HepG2 (cell line): ENCODE data around the gene DNM3. TPM values are rescaled to one million over a fixed set of nuclear protein-coding genes. Genes with fewer than 3 reads are reported as not detected.

ENCODE experiments used
- ATAC-seq: fragments of 200-7000 bp; cut with Tn5 transposase; 3 replicates; pipeline ENCODE4 v1.9.1; 2020; ENCODE audit warnings: mild to moderate bottlenecking, moderate library complexity
- BruUV-seq: library from RNA; stranded (reverse); fragments of 400-500 nt; replicated peaks from 2 replicates; lab custom pipeline; 2021; lab: Mats Ljungman, UMichigan
- CTCF ChIA-PET: fragments of 300-600 bp; formaldehyde crosslinking; extraction: SDS; loops from one replicate; lab custom pipeline; 2021; ENCODE audit warnings: low total read pairs, inconsistent platforms, low intra/inter-chr PET ratio; lab: Yijun Ruan, JAX
- POLR2A ChIA-PET: fragments of 350-600 bp; sonication (Branson Sonifier 250); formaldehyde crosslinking; loops from one replicate; lab custom pipeline; 2020; ENCODE audit warnings: antibody characterized with exemption, inconsistent platforms; lab: Yijun Ruan, JAX
- DNase-seq: peaks from one replicate; pipeline ENCODE4 v3.0.0-alpha.2; 2015; ENCODE audit warnings: low spot score
- FAIRE-seq: peaks from 3 replicates; lab custom pipeline; 2011; peaks lifted over from hg19 to GRCh38; lab: Jason Lieb, UNC
- H2AFZ ChIP-seq: one replicate; pipeline ENCODE4 v1.6.1; 2011; ENCODE audit warnings: low read length, inconsistent platforms
- H3K27ac ChIP-seq: fragments of 300-600 bp; 3 replicates; pipeline ENCODE4 v1.8.0; 2011; ENCODE audit warnings: mixed run types, mild to moderate bottlenecking, mixed read lengths, low read length, inconsistent platforms; ENCODE audit not compliant: insufficient read depth; ENCODE audit errors: extremely low read length
- H3K27me3 ChIP-seq, 2 experiments: fragments of 200-600 bp in 1 of 2; 2 replicates in 1 of 2; 3 replicates in 1 of 2; pipeline versions ENCODE4 v1.6.0 to v1.8.0; 2011; ENCODE audit warnings: low read length in 2 of 2, mild to moderate bottlenecking in 2 of 2, moderate library complexity in 2 of 2, inconsistent platforms in 1 of 2; ENCODE audit not compliant: insufficient read depth in 2 of 2, control insufficient read depth in 1 of 2
- H3K36me3 ChIP-seq, 2 experiments: fragments of 200-600 bp in 1 of 2; replicated peaks in 1 of 2; 2 replicates in 1 of 2; 3 replicates in 1 of 2; pipeline versions ENCODE4 v1.5.1 to v1.8.0; 2011; ENCODE audit warnings: low read length in 2 of 2, inconsistent platforms in 1 of 2; ENCODE audit not compliant: insufficient read depth in 2 of 2, control insufficient read depth in 1 of 2
- H3K4me1 ChIP-seq: 2 replicates; pipeline ENCODE4 v1.5.1; 2012; ENCODE audit warnings: low read length, inconsistent platforms; ENCODE audit not compliant: insufficient read depth
- H3K4me2 ChIP-seq: 2 replicates; pipeline ENCODE4 v1.6.0; 2011; ENCODE audit warnings: low read depth, low read length, inconsistent platforms
- H3K4me3 ChIP-seq, 3 experiments: fragments of 200-600 bp in 1 of 3; sonication (generic), shearing (Covaris generic) in 1 of 3; replicated peaks in 1 of 3; 2 replicates each; pipeline ENCODE4 v1.5.1; 2011 to 2016; ENCODE audit warnings: low read length in 3 of 3, inconsistent platforms in 2 of 3, low read depth in 2 of 3, mild to moderate bottlenecking in 2 of 3, control low read depth in 1 of 3, mixed read lengths in 1 of 3; ENCODE audit not compliant: insufficient read depth in 1 of 3
- H3K79me2 ChIP-seq: one replicate; pipeline ENCODE4 v1.6.1; 2011; ENCODE audit warnings: low read length, inconsistent platforms; ENCODE audit not compliant: insufficient read depth
- H3K9ac ChIP-seq: 2 replicates; pipeline ENCODE4 v1.6.0; 2011; ENCODE audit warnings: mild to moderate bottlenecking, low read depth, low read length, inconsistent platforms; ENCODE audit not compliant: insufficient read depth
- H3K9me3 ChIP-seq: 2 replicates; pipeline ENCODE4 v1.5.1; 2012; ENCODE audit warnings: mild to moderate bottlenecking, low read length
- H4K20me1 ChIP-seq: 2 replicates; pipeline ENCODE4 v1.6.0; 2011; ENCODE audit warnings: inconsistent platforms, mild to moderate bottlenecking, low read length, moderate library complexity; ENCODE audit not compliant: insufficient read depth
- CEBPB ChIP-seq: IDR thresholded peaks from 2 replicates; pipeline ENCODE4 v1.6.1; 2011; ENCODE audit warnings: low read depth, low read length, improper control_type of control experiment, borderline replicate concordance
- CREB1 ChIP-seq, 2 experiments: fragments of 450-650 bp in 1 of 2; IDR thresholded peaks; 2 replicates each; pipeline ENCODE4 v1.6.1; 2016 to 2017; ENCODE audit warnings: control low read depth in 1 of 2, mild to moderate bottlenecking in 1 of 2, missing compliant biosample characterization in 1 of 2, missing genetic modification characterization in 1 of 2
- HNF4A ChIP-seq: sonication (generic); formaldehyde crosslinking; IDR thresholded peaks from 2 replicates; pipeline ENCODE4 v1.4.0; 2020; ENCODE audit warnings: missing genetic modification reagents
- KAT2B ChIP-seq: fragments of 150-350 bp; IDR thresholded peaks from 2 replicates; pipeline ENCODE4 v1.6.1; 2014; ENCODE audit warnings: low read depth, low read length, borderline replicate concordance
- MAFF ChIP-seq: IDR thresholded peaks from 2 replicates; pipeline ENCODE4 v1.6.1; 2011; ENCODE audit warnings: low read depth, low read length, improper control_type of control experiment
- MAFK ChIP-seq, 2 experiments: IDR thresholded peaks in 1 of 2; conservative IDR thresholded peaks in 1 of 2; 2 replicates each; pipeline ENCODE4 v1.6.1; 2011; ENCODE audit warnings: improper control_type of control experiment in 2 of 2, low read length in 2 of 2
- MED1 ChIP-seq: sonication (generic); formaldehyde crosslinking; IDR thresholded peaks from 2 replicates; pipeline ENCODE4 v1.4.0; 2020; ENCODE audit warnings: missing genetic modification reagents
- SRSF1 ChIP-seq: fragments of 200-400 bp; formaldehyde crosslinking; optimal IDR thresholded peaks from 2 replicates; pipeline ENCODE3; 2017; ENCODE audit warnings: mild to moderate bottlenecking, low read depth, low read length, moderate library complexity
- TOPORS ChIP-seq: sonication (generic); formaldehyde crosslinking; IDR thresholded peaks from 2 replicates; pipeline ENCODE4 v1.8.0; 2023; ENCODE audit warnings: mild to moderate bottlenecking, missing genetic modification reagents
- TRIM24 ChIP-seq: sonication (generic); formaldehyde crosslinking; IDR thresholded peaks from 2 replicates; pipeline ENCODE4 v1.8.0; 2022; ENCODE audit warnings: mild to moderate bottlenecking, missing genetic modification reagents
- ZNF3 ChIP-seq: IDR thresholded peaks from 2 replicates; pipeline ENCODE4 v1.7.0; 2017; ENCODE audit warnings: inconsistent platforms
- ZNF552 ChIP-seq: sonication (generic); formaldehyde crosslinking; IDR thresholded peaks from 2 replicates; pipeline ENCODE4 v1.9.0; 2022; ENCODE audit warnings: missing genetic modification reagents, mild to moderate bottlenecking, borderline replicate concordance
- ZNF850 ChIP-seq: sonication (generic); formaldehyde crosslinking; conservative IDR thresholded peaks from 2 replicates; pipeline ENCODE4 v1.9.0; 2021; ENCODE audit warnings: mild to moderate bottlenecking, missing genetic modification reagents
- WGBS: methylation state at CpG from one replicate; pipeline ENCODE4 v1.1.6; 2017; ENCODE audit warnings: low lambda C conversion rate; 5-methylcytosine and 5-hydroxymethylcytosine counted together
- in situ Hi-C: cut with HindIII; loops from 2 replicates; pipeline ENCODE4 v1.10.0; 2017; ENCODE audit warnings: low pct_unique_long_range_greater_than_20kb; ENCODE audit not compliant: extremely low pct_ligation_motif_present
- intact Hi-C: fragments of 100-400 bp; cut with micrococcal nuclease; formaldehyde crosslinking; loops from one replicate; pipeline ENCODE4 v1.10.0; 2022; ENCODE audit not compliant: unreplicated experiment
- polyA plus RNA-seq, 8 experiments: library from polyadenylated mRNA; depleted of rRNA in 3 of 8; stranded (reverse) in 7 of 8; unstranded in 1 of 8; fragments of >200 nt; fragmentation: Illumina TruSeq in 4 of 8; extraction: Trizol in 4 of 8; gene quantifications; 2 replicates each; pipeline versions ENCODE4 v1.2.1 to v1.2.3, GENCODE V29; 2011 to 2016; ENCODE audit warnings: low read depth in 4 of 8, missing spikeins in 1 of 8, mixed read lengths in 1 of 8; ENCODE audit not compliant: insufficient read depth in 1 of 8
- total RNA-seq, 5 experiments: library from RNA; depleted of rRNA; stranded (reverse); fragments of >200 nt; fragmentation: Illumina TruSeq; extraction: Trizol; gene quantifications; 2 replicates each; pipeline ENCODE4 v1.2.3, GENCODE V29; 2016; ENCODE audit warnings: low read depth in 1 of 5
- TF ChIP-seq, protein P1 (sequence below): sonication (generic); formaldehyde crosslinking; IDR thresholded peaks from 2 replicates; pipeline ENCODE4 v1.4.0; 2020; ENCODE audit warnings: missing genetic modification reagents

The DNM3 gene
- total and polyA plus RNA-seq, 2 of the 13 experiments (the other 11 are each of a cell fraction or from before 2014, with no cell fraction given): 0.05 TPM; not detected in 1

DNA sequence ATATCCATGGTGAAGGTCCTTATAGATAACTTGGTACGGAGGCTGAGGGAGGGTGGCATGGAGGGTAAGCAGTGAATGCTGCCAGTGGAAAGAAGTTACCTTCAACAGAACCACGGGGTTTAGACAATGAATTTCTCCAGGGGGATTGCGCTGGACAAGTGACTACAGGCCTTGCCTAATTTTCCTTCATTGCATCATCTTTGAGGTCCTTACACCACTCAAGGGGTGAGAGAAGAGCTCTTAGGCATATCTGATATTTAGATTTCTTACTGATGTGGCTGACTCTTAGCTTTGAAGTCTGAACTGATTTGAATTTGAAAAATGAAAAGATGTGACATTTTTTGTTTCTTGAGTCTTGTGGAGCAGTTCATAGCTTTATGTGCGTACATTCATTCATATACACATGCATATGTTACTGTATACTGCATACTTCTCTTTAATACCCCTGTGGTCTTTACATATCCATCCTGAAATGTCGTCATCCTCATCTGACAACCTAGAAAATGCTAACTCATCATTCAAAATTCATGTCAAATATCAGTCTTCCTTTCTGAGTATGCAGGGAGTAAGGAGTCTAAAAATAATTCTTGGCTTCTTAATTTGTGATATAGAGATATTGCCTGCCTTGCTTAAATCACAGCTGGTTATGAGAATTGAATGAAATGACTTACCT lies 63.6 kb downstream of the DNM3 start:
- Histone ChIP-seq H4K20me1 (no peaks in the 10 kb centered on the region), H3K9me3 (no peaks in the 10 kb centered on the region), H3K27ac (no peak overlapping the region), H3K9ac (no peak overlapping the region), H3K4me3 (no peak overlapping the region), H3K36me3 (no peaks in the 10 kb centered on the region), H3K4me2 (no peak overlapping the region), H3K79me2 (no peaks in the 10 kb centered on the region), H3K27me3 (0 out of 5 replicates have a peak, but pooled peaks cover 0 to 2% of the 10 kb centered on the region in 2 experiments), H3K4me1 (no peaks in the 10 kb centered on the region), H2AFZ (no peak overlapping the region)
- intact Hi-C loops (no loop called here), in situ Hi-C loops (no loop called here)
- DNase-seq (no peak), FAIRE-seq (no peak), ATAC-seq (no peak)
- no TSS peak for BruUV-seq
- ChIA-PET POLR2A (no interaction called here), CTCF (no interaction called here)
- TF ChIP-seq ZNF850 (CRISPR knock-in tag) (no peak), KAT2B (no peak), CEBPB (0 out of 2 replicates have a peak, but pooled peaks have one; percentile 6), CREB1 (IDR thresholded peaks at IDR 0.05) (peak; percentile 36; the same call in 1 of the 2 replicates), CREB1 (CRISPR knock-in tag; IDR thresholded peaks at IDR 0.05) (no peak), MAFF (peak; percentile 52; the same call in 1 of the 2 replicates), TOPORS (CRISPR knock-in tag) (no peak), MAFK (conservative IDR thresholded peaks at IDR 0.05 in 1 of 2, IDR thresholded peaks at IDR 0.05 in 1 of 2; ENCODE audit: low read length in 2 of 2) (peak; percentile 56 to 64; a peak in 3 of 4 replicates), MED1 (no peak)
- 29% methylated on average over 5 of the region's 5 CpGs for WGBS

DNA sequence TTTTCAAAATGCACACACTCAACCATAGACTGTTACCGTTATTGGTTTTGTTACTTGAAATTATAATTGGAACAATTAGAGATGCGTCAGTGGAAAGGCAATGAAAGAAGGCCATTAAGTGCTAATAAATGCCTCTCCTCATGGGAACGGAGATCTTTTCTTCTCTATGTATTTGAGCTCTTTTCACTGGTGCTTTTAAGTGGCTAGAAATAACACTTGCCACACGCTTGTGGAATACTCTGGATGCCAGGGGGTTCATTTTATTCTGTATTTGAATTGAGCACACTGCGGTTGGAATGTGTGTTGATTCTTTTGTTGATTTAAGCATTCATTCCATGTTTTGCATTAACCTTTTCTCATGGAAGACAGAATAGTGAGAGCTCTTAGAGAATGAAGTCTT lies 68.4 kb downstream of the DNM3 start:
- DNase-seq (no peak), ATAC-seq (no peak), FAIRE-seq (no peak)
- Histone ChIP-seq H3K27ac (no peak overlapping the region), H2AFZ (no peak overlapping the region), H3K79me2 (no peaks in the 10 kb centered on the region), H3K36me3 (no peaks in the 10 kb centered on the region), H3K27me3 (no peaks in the 10 kb centered on the region), H3K9me3 (no peaks in the 10 kb centered on the region), H3K4me2 (no peak overlapping the region), H4K20me1 (no peaks in the 10 kb centered on the region), H3K4me3 (no peak overlapping the region), H3K4me1 (no peaks in the 10 kb centered on the region), H3K9ac (no peak overlapping the region)
- POLR2A ChIA-PET: no interaction called here
- WGBS: 26% methylated on average over 5 of the region's 5 CpGs
- intact Hi-C loops: no loop called here
- CTCF ChIA-PET: no interaction called here
- no TSS peak for BruUV-seq
- in situ Hi-C loops: no loop called here
- no peak for TF ChIP-seq SRSF1
- no peak for TF ChIP-seq ZNF3 (CRISPR knock-in tag)
- no peak for TF ChIP-seq TRIM24 (CRISPR knock-in tag)
- TF ChIP-seq ZNF552 (CRISPR knock-in tag): no peak
- TF ChIP-seq, protein P1, sequence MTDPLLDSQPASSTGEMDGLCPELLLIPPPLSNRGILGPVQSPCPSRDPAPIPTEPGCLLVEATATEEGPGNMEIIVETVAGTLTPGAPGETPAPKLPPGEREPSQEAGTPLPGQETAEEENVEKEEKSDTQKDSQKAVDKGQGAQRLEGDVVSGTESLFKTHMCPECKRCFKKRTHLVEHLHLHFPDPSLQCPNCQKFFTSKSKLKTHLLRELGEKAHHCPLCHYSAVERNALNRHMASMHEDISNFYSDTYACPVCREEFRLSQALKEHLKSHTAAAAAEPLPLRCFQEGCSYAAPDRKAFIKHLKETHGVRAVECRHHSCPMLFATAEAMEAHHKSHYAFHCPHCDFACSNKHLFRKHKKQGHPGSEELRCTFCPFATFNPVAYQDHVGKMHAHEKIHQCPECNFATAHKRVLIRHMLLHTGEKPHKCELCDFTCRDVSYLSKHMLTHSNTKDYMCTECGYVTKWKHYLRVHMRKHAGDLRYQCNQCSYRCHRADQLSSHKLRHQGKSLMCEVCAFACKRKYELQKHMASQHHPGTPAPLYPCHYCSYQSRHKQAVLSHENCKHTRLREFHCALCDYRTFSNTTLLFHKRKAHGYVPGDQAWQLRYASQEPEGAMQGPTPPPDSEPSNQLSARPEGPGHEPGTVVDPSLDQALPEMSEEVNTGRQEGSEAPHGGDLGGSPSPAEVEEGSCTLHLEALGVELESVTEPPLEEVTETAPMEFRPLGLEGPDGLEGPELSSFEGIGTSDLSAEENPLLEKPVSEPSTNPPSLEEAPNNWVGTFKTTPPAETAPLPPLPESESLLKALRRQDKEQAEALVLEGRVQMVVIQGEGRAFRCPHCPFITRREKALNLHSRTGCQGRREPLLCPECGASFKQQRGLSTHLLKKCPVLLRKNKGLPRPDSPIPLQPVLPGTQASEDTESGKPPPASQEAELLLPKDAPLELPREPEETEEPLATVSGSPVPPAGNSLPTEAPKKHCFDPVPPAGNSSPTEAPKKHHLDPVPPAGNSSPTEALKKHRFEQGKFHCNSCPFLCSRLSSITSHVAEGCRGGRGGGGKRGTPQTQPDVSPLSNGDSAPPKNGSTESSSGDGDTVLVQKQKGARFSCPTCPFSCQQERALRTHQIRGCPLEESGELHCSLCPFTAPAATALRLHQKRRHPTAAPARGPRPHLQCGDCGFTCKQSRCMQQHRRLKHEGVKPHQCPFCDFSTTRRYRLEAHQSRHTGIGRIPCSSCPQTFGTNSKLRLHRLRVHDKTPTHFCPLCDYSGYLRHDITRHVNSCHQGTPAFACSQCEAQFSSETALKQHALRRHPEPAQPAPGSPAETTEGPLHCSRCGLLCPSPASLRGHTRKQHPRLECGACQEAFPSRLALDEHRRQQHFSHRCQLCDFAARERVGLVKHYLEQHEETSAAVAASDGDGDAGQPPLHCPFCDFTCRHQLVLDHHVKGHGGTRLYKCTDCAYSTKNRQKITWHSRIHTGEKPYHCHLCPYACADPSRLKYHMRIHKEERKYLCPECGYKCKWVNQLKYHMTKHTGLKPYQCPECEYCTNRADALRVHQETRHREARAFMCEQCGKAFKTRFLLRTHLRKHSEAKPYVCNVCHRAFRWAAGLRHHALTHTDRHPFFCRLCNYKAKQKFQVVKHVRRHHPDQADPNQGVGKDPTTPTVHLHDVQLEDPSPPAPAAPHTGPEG (CRISPR knock-in tag): no peak
- TF ChIP-seq HNF4A (CRISPR knock-in tag): no peak
